Nasal cavity respiratory epithelium epithelial cell of viscerocranial mucosa (primary cell): ENCODE results near the gene ATL2. TPM values are rescaled to one million over a fixed set of nuclear protein-coding genes. Genes with fewer than 3 reads are reported as not detected.

Experiments
- total RNA-seq: library from RNA; depleted of rRNA; stranded (reverse); fragments of >200 nt; gene quantifications from 2 replicates; pipeline ENCODE4 v1.2.3, GENCODE V29; 2014

Gene ATL2
- total RNA-seq, result 179 and 224 TPM in 2 replicates

DNA sequence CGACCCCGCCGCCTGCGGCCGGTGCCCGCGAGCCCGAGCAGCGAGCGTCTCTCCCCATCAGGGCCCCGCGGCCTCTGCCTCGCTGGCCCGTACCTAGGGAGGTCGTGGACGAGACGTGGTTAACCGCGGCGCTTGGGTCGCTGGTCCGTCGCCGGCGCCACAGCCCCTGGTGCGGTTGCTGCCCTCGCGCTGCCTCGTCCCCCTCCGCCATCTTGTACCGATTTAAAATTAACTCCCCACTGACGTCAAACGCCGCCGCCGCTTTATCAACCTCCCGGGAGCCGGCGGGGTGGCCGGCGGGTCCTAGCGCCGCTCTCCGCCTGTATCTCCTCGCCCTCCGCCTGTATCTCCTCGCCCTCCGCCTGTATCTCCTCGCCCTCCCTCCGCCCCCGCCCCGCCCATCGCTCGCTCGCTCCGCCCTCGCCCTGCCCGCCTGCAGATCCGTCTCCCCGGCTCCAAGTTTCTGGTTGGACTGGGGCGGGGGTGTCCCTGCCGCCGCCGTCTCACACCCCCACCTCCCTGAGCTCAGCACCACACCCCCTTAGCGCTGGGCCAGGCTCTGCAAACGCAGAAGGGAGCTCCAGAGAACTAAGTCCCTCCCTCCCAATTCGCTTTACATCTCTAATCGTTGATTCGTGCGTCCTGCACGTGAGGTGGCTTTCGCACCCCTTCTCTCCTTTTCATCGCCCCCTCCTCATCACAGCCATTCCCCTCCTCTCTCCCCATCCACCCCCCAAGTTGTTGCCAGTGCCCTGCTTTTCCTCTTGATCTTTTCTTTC is at the start of gene ATL2:
Gene ATL2, minus strand, starts transcription at position 224 of the 779 bp plus-strand sequence. Its CDS starts 13 bp downstream, at position 211.

Other genes with a start within 250 kb of the ATL2 start
- gene HNRNPLL, start 225.7 kb upstream of the ATL2 start, total RNA-seq, result 30.8 and 37.2 TPM in 2 replicates